GM18867 (cell line): ENCODE results near the gene PVALB.

Experiments used
- ATAC-seq: cut with Tn5 transposase; IDR thresholded peaks from one replicate; pipeline ENCODE4 v1.9.1; 2021; ENCODE audit warnings: mild to moderate bottlenecking, moderate library complexity; ENCODE audit not compliant: unreplicated experiment

The PVALB gene

GRCh38 chr22:36846949-36847348 is 30.1 kb upstream of the PVALB start:
- no peak for ATAC-seq

GRCh38 chr22:36846271-36846670 is 29.4 kb upstream of the PVALB start:
- no peak for ATAC-seq

GRCh38 chr22:36840106-36840505 is 23.3 kb upstream of the PVALB start:
- ATAC-seq: no peak

GRCh38 chr22:36839356-36840073 is 22.7 kb upstream of the PVALB start:
- no peak for ATAC-seq

- ATAC-seq: no peak
Measured at GRCh38 chr22:36838119-36839030, 21.5 kb upstream of the PVALB start.

GRCh38 chr22:36835903-36836302 is 19.1 kb upstream of the PVALB start:
- no peak for ATAC-seq

GRCh38 chr22:36833073-36833472 is 16.2 kb upstream of the PVALB start:
- ATAC-seq: no peak

GRCh38 chr22:36831717-36832116 is 14.9 kb upstream of the PVALB start:
- ATAC-seq: no peak

- ATAC-seq: no peak
Measured at GRCh38 chr22:36831206-36831605, 14.4 kb upstream of the PVALB start.

GRCh38 chr22:36830601-36831000 is 13.8 kb upstream of the PVALB start:
- ATAC-seq: no peak

GRCh38 chr22:36829370-36830002 is 12.7 kb upstream of the PVALB start:
- no peak for ATAC-seq

- ATAC-seq: no peak
Measured at GRCh38 chr22:36828815-36829214, 12.0 kb upstream of the PVALB start.

GRCh38 chr22:36826262-36826661 is 9.4 kb upstream of the PVALB start:
- ATAC-seq: no peak

- ATAC-seq: no peak
Measured at GRCh38 chr22:36824655-36825054, 7.8 kb upstream of the PVALB start.

- no peak for ATAC-seq
Measured at GRCh38 chr22:36823186-36823839, 6.5 kb upstream of the PVALB start.

GRCh38 chr22:36822581-36822980 is 5.7 kb upstream of the PVALB start:
- ATAC-seq: no peak

GRCh38 chr22:36819112-36819511 is 2.3 kb upstream of the PVALB start:
- ATAC-seq: no peak

- ATAC-seq: no peak
Measured at GRCh38 chr22:36818010-36818642, 1.3 kb upstream of the PVALB start.

GRCh38 chr22:36817525-36817848 is 652 bp upstream of the PVALB start:
- no peak for ATAC-seq

GRCh38 chr22:36816339-36816635 is 548 bp downstream of the PVALB start:
- ATAC-seq: no peak
